BE2C (cell line): ENCODE measurements around the gene TMEM163.

Experiments
- DNase-seq: peaks from one replicate; pipeline ENCODE4 v3.0.0-alpha.2; 2020
- H3K27me3 ChIP-seq: fragments of 250-450 bp; sonication (Bioruptor Pico); 2 replicates; pipeline ENCODE4 v1.5.1; 2020; ENCODE audit warnings: mild to moderate bottlenecking
- H3K36me3 ChIP-seq: fragments of 250-450 bp; sonication (Bioruptor Pico); 2 replicates; pipeline ENCODE4 v1.5.1; 2020; ENCODE audit warnings: mild to moderate bottlenecking
- H3K4me1 ChIP-seq: fragments of 250-450 bp; sonication (Bioruptor Pico); 2 replicates; pipeline ENCODE4 v1.5.1; 2020
- H3K4me3 ChIP-seq: 2 replicates; pipeline ENCODE4 v1.5.1; 2011; ENCODE audit warnings: low read depth, low read length
- H3K9me3 ChIP-seq: fragments of 250-450 bp; sonication (Bioruptor Pico); 2 replicates; pipeline ENCODE4 v1.5.1; 2020
- CTCF ChIP-seq: IDR thresholded peaks from 2 replicates; pipeline ENCODE4 v1.5.1; 2012; ENCODE audit warnings: mild to moderate bottlenecking, low read depth, low read length

The TMEM163 gene

GRCh38 chr2:134416637-134417036, 302.2 kb downstream of the TMEM163 start:
- Histone ChIP-seq H3K9me3 (no peaks in the 10 kb centered on the region), H3K4me1 (peaks cover 2% of the 10 kb centered on the region; the same call in 1 of the 2 replicates), H3K4me3 (no peak overlapping the region), H3K36me3 (no peaks in the 10 kb centered on the region), H3K27me3 (no peaks in the 10 kb centered on the region)
- TF ChIP-seq CTCF: no peak
- DNase-seq: no peak

GRCh38 chr2:134416018-134416417, 302.8 kb downstream of the TMEM163 start:
- Histone ChIP-seq H3K27me3 (no peaks in the 10 kb centered on the region), H3K4me3 (no peak overlapping the region), H3K9me3 (no peaks in the 10 kb centered on the region), H3K4me1 (peaks cover 5% of the 10 kb centered on the region), H3K36me3 (no peaks in the 10 kb centered on the region)
- no peak for TF ChIP-seq CTCF
- DNase-seq: no peak

- DNase-seq: no peak
- Histone ChIP-seq H3K27me3 (no peaks in the 10 kb centered on the region), H3K4me1 (peaks cover 14% of the 10 kb centered on the region), H3K36me3 (no peaks in the 10 kb centered on the region), H3K4me3 (no peak overlapping the region), H3K9me3 (no peaks in the 10 kb centered on the region)
- TF ChIP-seq CTCF: no peak
Observed at GRCh38 chr2:134413912-134414311, 304.9 kb downstream of the TMEM163 start.

- DNase-seq: no peak
- Histone ChIP-seq H3K27me3 (no peaks in the 10 kb centered on the region), H3K4me3 (no peak overlapping the region), H3K4me1 (peaks cover 14% of the 10 kb centered on the region), H3K36me3 (no peaks in the 10 kb centered on the region), H3K9me3 (no peaks in the 10 kb centered on the region)
- no peak for TF ChIP-seq CTCF
Observed at GRCh38 chr2:134413430-134413829, 305.4 kb downstream of the TMEM163 start.

GRCh38 chr2:134412639-134412999, 306.2 kb downstream of the TMEM163 start:
- no peak for DNase-seq
- Histone ChIP-seq H3K4me1 (peaks cover 14% of the 10 kb centered on the region), H3K4me3 (no peak overlapping the region), H3K27me3 (no peaks in the 10 kb centered on the region), H3K36me3 (no peaks in the 10 kb centered on the region), H3K9me3 (no peaks in the 10 kb centered on the region)
- TF ChIP-seq CTCF: no peak

- peak; percentile 68 for DNase-seq
- no peaks in the 10 kb centered on the region for H3K27me3 ChIP-seq
- H3K36me3 ChIP-seq: no peaks in the 10 kb centered on the region
- H3K9me3 ChIP-seq: no peaks in the 10 kb centered on the region
- H3K4me1 ChIP-seq: peaks cover 14% of the 10 kb centered on the region
- TF ChIP-seq CTCF: peak; percentile 65
- H3K4me3 ChIP-seq: no peak overlapping the region
Observed at GRCh38 chr2:134411828-134412638, 306.8 kb downstream of the TMEM163 start.
